ENCODE results near the gene SPART.

DNA sequence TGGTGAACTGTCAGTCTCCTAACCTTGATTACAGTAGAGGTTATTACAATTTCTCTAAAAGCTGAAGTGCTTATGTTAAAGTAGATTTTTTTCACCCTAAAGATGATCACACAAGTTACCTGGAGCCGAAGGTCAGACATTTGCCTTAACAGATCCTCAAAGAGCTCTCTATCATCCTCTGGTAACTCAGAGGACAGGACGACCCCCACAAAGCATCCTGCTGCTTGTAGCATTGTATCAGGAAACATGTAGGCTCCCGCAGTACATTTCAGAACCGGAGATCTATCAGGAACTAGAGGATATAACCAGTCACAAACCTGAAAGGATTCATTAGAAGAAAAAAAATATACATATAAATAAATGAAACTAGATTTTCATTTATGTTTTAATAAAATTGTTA, 14.9 kb downstream of the SPART start:
- TF ChIP-seq, protein P1, sequence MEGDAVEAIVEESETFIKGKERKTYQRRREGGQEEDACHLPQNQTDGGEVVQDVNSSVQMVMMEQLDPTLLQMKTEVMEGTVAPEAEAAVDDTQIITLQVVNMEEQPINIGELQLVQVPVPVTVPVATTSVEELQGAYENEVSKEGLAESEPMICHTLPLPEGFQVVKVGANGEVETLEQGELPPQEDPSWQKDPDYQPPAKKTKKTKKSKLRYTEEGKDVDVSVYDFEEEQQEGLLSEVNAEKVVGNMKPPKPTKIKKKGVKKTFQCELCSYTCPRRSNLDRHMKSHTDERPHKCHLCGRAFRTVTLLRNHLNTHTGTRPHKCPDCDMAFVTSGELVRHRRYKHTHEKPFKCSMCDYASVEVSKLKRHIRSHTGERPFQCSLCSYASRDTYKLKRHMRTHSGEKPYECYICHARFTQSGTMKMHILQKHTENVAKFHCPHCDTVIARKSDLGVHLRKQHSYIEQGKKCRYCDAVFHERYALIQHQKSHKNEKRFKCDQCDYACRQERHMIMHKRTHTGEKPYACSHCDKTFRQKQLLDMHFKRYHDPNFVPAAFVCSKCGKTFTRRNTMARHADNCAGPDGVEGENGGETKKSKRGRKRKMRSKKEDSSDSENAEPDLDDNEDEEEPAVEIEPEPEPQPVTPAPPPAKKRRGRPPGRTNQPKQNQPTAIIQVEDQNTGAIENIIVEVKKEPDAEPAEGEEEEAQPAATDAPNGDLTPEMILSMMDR (IDR thresholded peaks at IDR 0.05) = no peak
- no peak for TF ChIP-seq POLR2A (IDR thresholded peaks at IDR 0.05)
